Measurements from ENCODE around the gene TMEM178B. TPM values are rescaled to one million over a fixed set of nuclear protein-coding genes. Genes with fewer than 3 reads are reported as not detected.

Gene TMEM178B
- total and polyA plus RNA-seq, 2 of the 4 experiments (the other 2 are of a cell fraction), result under 0.01 to 0.05 TPM

GRCh38 chr7:141397236-141398163 lies 323.6 kb downstream of the TMEM178B start:
- TF ChIP-seq NFE2L2 (IDR thresholded peaks at IDR 0.05; ENCODE audit: low read depth, low read length), result no peak
- dilution Hi-C loops (cut with HindIII; ENCODE audit: low sequenced_read_pairs, unreplicated experiment), result no loop called here
- no peaks in the 10 kb centered on the region for H3K36me3 ChIP-seq (ENCODE audit: control insufficient read depth, insufficient read depth, low read length)

More at GRCh38 chr7:141397236-141398163, 323.6 kb downstream of the TMEM178B start:
- Histone ChIP-seq H4K8ac (ENCODE audit: low read depth in 2 of 2, low read length in 2 of 2) (no peak overlapping the region), H2BK5ac (ENCODE audit: low read depth, low read length, poor library complexity, severe bottlenecking) (no peak overlapping the region), H3K23ac (ENCODE audit: low read depth, low read length) (no peak overlapping the region), H4K91ac (ENCODE audit: insufficient read depth, low read depth, low read length) (no peak overlapping the region), H3K9me1 (ENCODE audit: insufficient read depth, low read length) (no peaks in the 10 kb centered on the region), H3K4ac (ENCODE audit: low read depth, low read length) (no peak overlapping the region), H3K56ac (ENCODE audit: extremely low read depth, insufficient read depth, low read length) (no peak overlapping the region; the same call in 1 of the 2 replicates), H2AFZ (replicated peaks; ENCODE audit: low read length, poor library complexity) (no peak overlapping the region), H3K9ac (ENCODE audit: low read depth, low read length) (no peak overlapping the region), H3K14ac (replicated peaks; ENCODE audit: low read depth, low read length) (no peak overlapping the region), H2BK15ac (ENCODE audit: low read depth, low read length) (no peak overlapping the region), H3K27me3 (ENCODE audit: control insufficient read depth, insufficient read depth, low read length) (no peaks in the 10 kb centered on the region), H3K4me2 (ENCODE audit: low read depth, low read length) (no peak overlapping the region), H3K18ac (ENCODE audit: low read depth, low read length) (no peak overlapping the region), H3K4me3 (ENCODE audit: insufficient read depth, low read depth, low read length) (no peak overlapping the region), H3K9me3 (ENCODE audit: control insufficient read depth, insufficient read depth, low read length) (peaks cover 13% of the 10 kb centered on the region), H2AK5ac (ENCODE audit: low read depth, low read length) (no peak overlapping the region), H2BK20ac (ENCODE audit: low read depth, low read length) (no peak overlapping the region), H2BK120ac (ENCODE audit: low read depth, low read length) (no peak overlapping the region), H3K4me1 (ENCODE audit: control insufficient read depth, insufficient read depth, low read length) (no peaks in the 10 kb centered on the region), H4K20me1 (ENCODE audit: insufficient read depth, low read length) (no peaks in the 10 kb centered on the region), H3K79me1 (ENCODE audit: low read depth in 1 of 2, low read length in 2 of 2) (no peaks in the 10 kb centered on the region), H2AK9ac (replicated peaks; ENCODE audit: low read depth, low read length, poor library complexity) (no peak overlapping the region), H3K27ac (ENCODE audit: insufficient read depth, low read length) (no peak overlapping the region), H4K5ac (ENCODE audit: low read depth, low read length) (no peak overlapping the region)
- CTCF ChIA-PET, result no interaction called here
- intact Hi-C loops (cut with micrococcal nuclease), result no loop called here
- no TSS peak for BruUV-seq (replicated peaks)
- in situ Hi-C loops (cut with MboI; ENCODE audit: low sequenced_read_pairs), result no loop called here
- no CpG with 5 or more reads among the region's 7 CpGs for WGBS, 2 experiments (ENCODE audit: extremely low coverage in 2 of 2, insufficient read length in 1 of 2)
- ATAC-seq (ENCODE audit: low read depth) (no peak), DNase-seq (no peak)
- POLR2A ChIA-PET (ENCODE audit: unreplicated experiment), result no interaction called here

All from IMR-90 (cell line).